Muscle layer of colon (tissue), 2 donors: ENCODE data around the gene CD99.

Source experiments
- H3K27ac ChIP-seq: one replicate; pipeline ENCODE4 v1.7.0; 2013; ENCODE audit warnings: low read depth, mild to moderate bottlenecking, low read length, moderate library complexity
- H3K27me3 ChIP-seq, 2 donors: one replicate each; pipeline ENCODE4 v1.7.0; 2013; ENCODE audit warnings: low read length in 2 of 2, mild to moderate bottlenecking in 2 of 2; ENCODE audit not compliant: insufficient read depth in 2 of 2, control insufficient read depth in 1 of 2
- H3K36me3 ChIP-seq: one replicate; pipeline ENCODE4 v1.7.0; 2013; ENCODE audit warnings: mild to moderate bottlenecking, low read length; ENCODE audit not compliant: insufficient read depth
- H3K4me1 ChIP-seq: one replicate; pipeline ENCODE4 v1.7.0; 2013; ENCODE audit warnings: mild to moderate bottlenecking, low read length; ENCODE audit not compliant: insufficient read depth
- H3K4me3 ChIP-seq, 2 donors: one replicate each; pipeline ENCODE4 v1.7.0; 2013; ENCODE audit warnings: low read length in 2 of 2, low read depth in 1 of 2, mild to moderate bottlenecking in 1 of 2, moderate library complexity in 1 of 2
- H3K9ac ChIP-seq: one replicate; pipeline ENCODE4 v1.7.0; 2013; ENCODE audit warnings: low read length
- H3K9me3 ChIP-seq: one replicate; pipeline ENCODE4 v1.7.0; 2013; ENCODE audit warnings: mild to moderate bottlenecking, low read length
- donor health status: abdominal sarcoma.
- donor health status: Adenocarcinoma of cecum.

CD99 gene

GRCh38 chrX:2781698-2782097 lies 90.6 kb downstream of the CD99 start:
- H3K9me3 ChIP-seq = no peaks in the 10 kb centered on the region
- H3K4me1 ChIP-seq = no peaks in the 10 kb centered on the region
- no peaks in the 10 kb centered on the region for H3K36me3 ChIP-seq
- H3K27me3 ChIP-seq = no peaks in the 10 kb centered on the region
- no peak overlapping the region for H3K27ac ChIP-seq
- no peak overlapping the region for H3K4me3 ChIP-seq
- no peak overlapping the region for H3K9ac ChIP-seq

DNA sequence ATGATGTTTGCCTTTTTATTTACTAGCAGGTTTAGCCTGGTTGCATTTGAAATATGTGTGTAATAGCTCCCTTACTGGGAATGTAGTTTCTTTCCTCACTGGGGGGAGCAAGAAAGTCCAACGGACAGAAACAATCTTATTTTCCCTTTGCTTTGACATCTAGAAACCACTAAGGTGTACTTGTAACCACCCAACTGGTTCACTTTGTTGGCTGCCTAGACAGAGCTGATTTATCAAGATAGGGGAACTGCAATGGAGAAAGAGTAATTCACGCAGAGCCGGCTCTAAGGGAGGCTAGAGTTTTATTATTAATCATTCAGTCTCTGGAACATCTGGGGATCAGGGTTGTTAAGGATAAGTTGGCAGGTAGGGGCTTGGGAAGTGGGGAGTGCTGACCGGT lies 91.1 kb downstream of the CD99 start:
- H3K9ac ChIP-seq = no peak overlapping the region
- no peak overlapping the region for H3K27ac ChIP-seq
- H3K36me3 ChIP-seq = no peaks in the 10 kb centered on the region
- H3K9me3 ChIP-seq = no peaks in the 10 kb centered on the region
- no peaks in the 10 kb centered on the region for H3K27me3 ChIP-seq
- no peak overlapping the region for H3K4me3 ChIP-seq
- no peaks in the 10 kb centered on the region for H3K4me1 ChIP-seq

- no peaks in the 10 kb centered on the region for H3K36me3 ChIP-seq
- H3K4me3 ChIP-seq = no peak overlapping the region
- H3K4me1 ChIP-seq = no peaks in the 10 kb centered on the region
- H3K9ac ChIP-seq = no peak overlapping the region
- H3K27ac ChIP-seq = no peak overlapping the region
- H3K9me3 ChIP-seq = no peaks in the 10 kb centered on the region
- H3K27me3 ChIP-seq = no peaks in the 10 kb centered on the region
These were observed 91.7 kb downstream of the CD99 start for GRCh38 chrX:2782778-2783177.

- H3K36me3 ChIP-seq = no peaks in the 10 kb centered on the region
- no peak overlapping the region for H3K9ac ChIP-seq
- H3K27ac ChIP-seq = no peak overlapping the region
- no peaks in the 10 kb centered on the region for H3K9me3 ChIP-seq
- no peak overlapping the region for H3K4me3 ChIP-seq
- H3K27me3 ChIP-seq = no peaks in the 10 kb centered on the region
- no peaks in the 10 kb centered on the region for H3K4me1 ChIP-seq
These were observed 92.9 kb downstream of the CD99 start for GRCh38 chrX:2784026-2784425.

GRCh38 chrX:2785538-2785937 lies 94.4 kb downstream of the CD99 start:
- no peaks in the 10 kb centered on the region for H3K27me3 ChIP-seq
- no peak overlapping the region for H3K27ac ChIP-seq
- no peak overlapping the region for H3K4me3 ChIP-seq
- H3K9ac ChIP-seq = no peak overlapping the region
- H3K36me3 ChIP-seq = no peaks in the 10 kb centered on the region
- no peaks in the 10 kb centered on the region for H3K4me1 ChIP-seq
- H3K9me3 ChIP-seq = no peaks in the 10 kb centered on the region

DNA sequence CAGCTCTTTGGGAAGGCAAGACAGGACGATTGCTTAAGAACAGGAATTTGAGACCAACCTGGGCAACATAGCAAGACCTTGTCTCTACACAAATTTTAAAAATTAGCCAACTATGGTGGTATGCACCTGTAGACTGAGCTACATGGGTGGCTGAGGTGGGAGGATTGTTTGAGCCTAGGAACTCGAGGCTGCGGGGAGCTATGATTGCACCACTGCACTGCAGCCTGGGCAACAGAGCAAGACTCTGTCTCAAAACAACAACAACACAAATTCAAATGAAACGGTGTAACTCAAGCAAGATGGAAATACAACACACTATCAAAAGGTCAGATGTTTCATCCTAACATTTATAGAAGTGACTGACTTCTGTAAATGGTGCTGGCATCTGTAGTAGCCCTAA lies 97.9 kb downstream of the CD99 start:
- no peaks in the 10 kb centered on the region for H3K4me1 ChIP-seq
- H3K27ac ChIP-seq = no peak overlapping the region
- no peak overlapping the region for H3K9ac ChIP-seq
- no peaks in the 10 kb centered on the region for H3K27me3 ChIP-seq
- H3K36me3 ChIP-seq = no peaks in the 10 kb centered on the region
- no peaks in the 10 kb centered on the region for H3K9me3 ChIP-seq
- no peak overlapping the region for H3K4me3 ChIP-seq

DNA sequence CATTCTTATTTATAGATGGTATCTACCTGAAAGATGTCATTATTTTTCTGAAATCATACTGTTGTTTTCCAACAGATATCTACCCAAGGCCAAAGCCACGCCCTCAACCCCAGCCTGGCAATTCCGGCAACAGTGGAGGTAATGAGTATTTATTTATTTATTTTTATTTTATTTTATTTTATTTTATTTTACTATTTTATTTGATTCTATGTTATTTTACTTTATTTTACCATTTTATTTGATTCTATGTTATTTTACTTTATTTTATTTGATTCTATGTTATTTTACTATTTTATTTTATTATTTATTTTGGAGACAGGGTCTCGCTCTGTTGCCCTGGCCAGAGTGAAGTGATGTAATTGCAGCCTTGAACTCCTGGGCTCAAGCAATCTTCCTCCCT lies 98.5 kb downstream of the CD99 start:
- no peaks in the 10 kb centered on the region for H3K9me3 ChIP-seq
- no peak overlapping the region for H3K27ac ChIP-seq
- H3K27me3 ChIP-seq = no peaks in the 10 kb centered on the region
- H3K4me1 ChIP-seq = no peaks in the 10 kb centered on the region
- no peaks in the 10 kb centered on the region for H3K36me3 ChIP-seq
- no peak overlapping the region for H3K9ac ChIP-seq
- H3K4me3 ChIP-seq = no peak overlapping the region
